Effector memory CD4-positive, alpha-beta T cell (primary cell): Measurements from ENCODE around the gene DOCK2.

ENCODE experiments used
- DNase-seq, 3 donors: peaks; one replicate each; pipeline ENCODE4 v3.0.0-alpha.2; 2020
- H3K27ac ChIP-seq: 2 replicates; pipeline ENCODE4 v1.7.0; 2013; ENCODE audit warnings: mild to moderate bottlenecking, low read length, moderate library complexity; ENCODE audit not compliant: insufficient read depth, poor library complexity, severe bottlenecking
- H3K27me3 ChIP-seq: replicated peaks from 2 replicates; pipeline ENCODE4 v1.7.0; 2013; ENCODE audit warnings: mild to moderate bottlenecking, low read length; ENCODE audit not compliant: insufficient read depth, control insufficient read depth, poor library complexity, severe bottlenecking
- H3K36me3 ChIP-seq: 2 replicates; pipeline ENCODE4 v1.7.0; 2013; ENCODE audit warnings: mild to moderate bottlenecking, low read length, moderate library complexity; ENCODE audit not compliant: control insufficient read depth, insufficient read depth
- H3K4me1 ChIP-seq: 2 replicates; pipeline ENCODE4 v1.7.0; 2013; ENCODE audit warnings: low read length, mild to moderate bottlenecking; ENCODE audit not compliant: control insufficient read depth, insufficient read depth, poor library complexity, severe bottlenecking
- H3K4me3 ChIP-seq: 2 replicates; pipeline ENCODE4 v1.7.0; 2013; ENCODE audit warnings: low read length, low read depth, mild to moderate bottlenecking; ENCODE audit not compliant: insufficient read depth, poor library complexity, severe bottlenecking
- H3K9me3 ChIP-seq: 2 replicates; pipeline ENCODE4 v1.7.0; 2013; ENCODE audit warnings: mild to moderate bottlenecking, low read length, moderate library complexity; ENCODE audit not compliant: control insufficient read depth

The DOCK2 gene

GRCh38 chr5:169893571-169893970 is 256.5 kb downstream of the DOCK2 start:
- DNase-seq = no peak

GRCh38 chr5:169895926-169896325 is 258.9 kb downstream of the DOCK2 start:
- Histone ChIP-seq H3K27ac (no peak overlapping the region), H3K4me1 (no peaks in the 10 kb centered on the region), H3K4me3 (no peak overlapping the region), H3K36me3 (peaks cover 4% of the 10 kb centered on the region), H3K9me3 (no peaks in the 10 kb centered on the region), H3K27me3 (no peaks in the 10 kb centered on the region)
- no peak for DNase-seq

More at GRCh38 chr5:169893571-169893970, 256.5 kb downstream of the DOCK2 start:
- Histone ChIP-seq H3K9me3 (no peaks in the 10 kb centered on the region), H3K27ac (no peak overlapping the region), H3K4me1 (no peaks in the 10 kb centered on the region), H3K27me3 (no peaks in the 10 kb centered on the region), H3K4me3 (no peak overlapping the region), H3K36me3 (peaks cover 4% of the 10 kb centered on the region)

GRCh38 chr5:169897481-169897880 is 260.4 kb downstream of the DOCK2 start:
- Histone ChIP-seq H3K36me3 (peaks cover 4% of the 10 kb centered on the region), H3K9me3 (no peaks in the 10 kb centered on the region), H3K27ac (no peak overlapping the region), H3K4me1 (no peaks in the 10 kb centered on the region), H3K4me3 (no peak overlapping the region), H3K27me3 (no peaks in the 10 kb centered on the region)
- DNase-seq = no peak

- H3K27me3 ChIP-seq = no peaks in the 10 kb centered on the region
- H3K27ac ChIP-seq = no peak overlapping the region
- H3K4me1 ChIP-seq = no peaks in the 10 kb centered on the region
- no peak for DNase-seq
- no peaks in the 10 kb centered on the region for H3K9me3 ChIP-seq
- H3K4me3 ChIP-seq = no peak overlapping the region
- H3K36me3 ChIP-seq = peaks cover 4% of the 10 kb centered on the region
Observed at GRCh38 chr5:169901896-169902295, 264.8 kb downstream of the DOCK2 start.

- H3K4me3 ChIP-seq = no peak overlapping the region
- no peaks in the 10 kb centered on the region for H3K4me1 ChIP-seq
- no peak overlapping the region for H3K27ac ChIP-seq
- H3K9me3 ChIP-seq = no peaks in the 10 kb centered on the region
- no peaks in the 10 kb centered on the region for H3K27me3 ChIP-seq
- no peaks in the 10 kb centered on the region for H3K36me3 ChIP-seq
- no peak for DNase-seq
Observed at GRCh38 chr5:169904059-169904458, 267.0 kb downstream of the DOCK2 start.

- Histone ChIP-seq H3K27me3 (no peaks in the 10 kb centered on the region), H3K36me3 (no peaks in the 10 kb centered on the region), H3K9me3 (no peaks in the 10 kb centered on the region), H3K4me1 (no peaks in the 10 kb centered on the region), H3K27ac (no peak overlapping the region), H3K4me3 (no peak overlapping the region)
- no peak for DNase-seq
Observed at GRCh38 chr5:169904508-169904907, 267.4 kb downstream of the DOCK2 start.

GRCh38 chr5:169905017-169905416 is 267.9 kb downstream of the DOCK2 start:
- no peaks in the 10 kb centered on the region for H3K9me3 ChIP-seq
- no peak overlapping the region for H3K4me3 ChIP-seq
- no peak overlapping the region for H3K27ac ChIP-seq
- H3K36me3 ChIP-seq = peaks cover 1% of the 10 kb centered on the region
- no peak for DNase-seq
- H3K4me1 ChIP-seq = no peaks in the 10 kb centered on the region
- no peaks in the 10 kb centered on the region for H3K27me3 ChIP-seq

GRCh38 chr5:169906745-169907649 is 269.9 kb downstream of the DOCK2 start:
- no peak for DNase-seq
- Histone ChIP-seq H3K9me3 (no peaks in the 10 kb centered on the region), H3K4me1 (no peaks in the 10 kb centered on the region), H3K4me3 (no peak overlapping the region), H3K27ac (no peak overlapping the region), H3K36me3 (peaks cover 6% of the 10 kb centered on the region), H3K27me3 (no peaks in the 10 kb centered on the region)

- Histone ChIP-seq H3K27me3 (no peaks in the 10 kb centered on the region), H3K36me3 (peaks cover 6% of the 10 kb centered on the region), H3K4me1 (no peaks in the 10 kb centered on the region), H3K4me3 (no peak overlapping the region), H3K9me3 (no peaks in the 10 kb centered on the region), H3K27ac (no peak overlapping the region)
- DNase-seq = no peak
Observed at GRCh38 chr5:169908864-169909263, 271.8 kb downstream of the DOCK2 start.

GRCh38 chr5:169909945-169910344 is 272.9 kb downstream of the DOCK2 start:
- H3K27me3 ChIP-seq = no peaks in the 10 kb centered on the region
- no peaks in the 10 kb centered on the region for H3K4me1 ChIP-seq
- no peaks in the 10 kb centered on the region for H3K9me3 ChIP-seq
- DNase-seq = no peak
- no peak overlapping the region for H3K4me3 ChIP-seq
- H3K36me3 ChIP-seq = peaks cover 6% of the 10 kb centered on the region
- H3K27ac ChIP-seq = no peak overlapping the region
